GM12891 (cell line): ENCODE measurements around the gene AGBL2.

Source experiments
- PAX5 ChIP-seq: IDR thresholded peaks from 2 replicates; pipeline ENCODE4 v1.6.1; 2011; ENCODE audit warnings: low read length, moderate library complexity, mild to moderate bottlenecking; ENCODE audit not compliant: insufficient read depth, severe bottlenecking
- POLR2A ChIP-seq: IDR thresholded peaks from 2 replicates; pipeline ENCODE4 v1.6.1; 2011; ENCODE audit warnings: low read depth, low read length, control low read depth
- POLR2AphosphoS5 ChIP-seq: IDR thresholded peaks from 2 replicates; pipeline ENCODE4 v1.6.1; 2011; ENCODE audit warnings: low read depth, low read length, control low read depth
- POU2F2 ChIP-seq: IDR thresholded peaks from 2 replicates; pipeline ENCODE4 v1.6.1; 2011; ENCODE audit warnings: low read depth, mild to moderate bottlenecking, control low read depth, low read length, moderate library complexity
- TAF1 ChIP-seq: IDR thresholded peaks from 2 replicates; pipeline ENCODE4 v1.6.1; 2011; ENCODE audit warnings: low read depth, low read length, control low read depth

GRCh38 chr11:47726118-47726442, 10.9 kb upstream of the AGBL2 start:
- TF ChIP-seq POLR2A: no peak
- no peak for TF ChIP-seq POLR2AphosphoS5
- no peak for TF ChIP-seq TAF1
- TF ChIP-seq POU2F2: no peak
- TF ChIP-seq PAX5: no peak
